ENCODE data around the gene TMEM52. TPM values are rescaled to one million over a fixed set of nuclear protein-coding genes. Genes with fewer than 3 reads are reported as not detected.

Gene TMEM52
- polyA plus RNA-seq, 3 donors = 2.3 TPM; not detected in 2

GRCh38 chr1:1957533-1957961 lies 38.5 kb upstream of the TMEM52 start:
- DNase-seq = no peak
- H3K36me3 ChIP-seq (replicated peaks in 1 of 2; ENCODE audit: control insufficient read depth in 1 of 2, insufficient read depth in 2 of 2, low read length in 2 of 2) = no peaks in the 10 kb centered on the region
- H3K9ac ChIP-seq (ENCODE audit: insufficient read depth, low read length, poor library complexity, severe bottlenecking) = no peak overlapping the region
- no peak overlapping the region for H3K4me2 ChIP-seq (replicated peaks; ENCODE audit: extremely low read depth, low read length, poor library complexity, severe bottlenecking)
- Mint-ChIP-seq H3K9me3 (peaks cover 2 to 8% (median 5%) of the 10 kb centered on the region in 7 donors), H3K36me3 (no peaks in the 10 kb centered on the region), H3K27me3 (ENCODE audit: low read depth in 3 of 3) (peaks cover 11 to 26% (median 19%) of the 10 kb centered on the region in 3 donors), H3K27ac (no peak overlapping the region), H3K4me1 (peaks cover 3% of the 10 kb centered on the region), H3K4me3 (no peak overlapping the region)
- H3K4me3 ChIP-seq (replicated peaks in 1 of 3; ENCODE audit: low read depth in 2 of 3, low read length in 3 of 3) = no peak overlapping the region
- peaks cover 0 to 4% of the 10 kb centered on the region in 2 donors for H3K9me3 ChIP-seq (replicated peaks in 1 of 2; ENCODE audit: control insufficient read depth in 1 of 2, insufficient read depth in 1 of 2, low read length in 2 of 2)
- H3K27me3 ChIP-seq (ENCODE audit: control insufficient read depth in 2 of 2, insufficient read depth in 2 of 2, low read length in 2 of 2) = peaks cover 0 to 3% of the 10 kb centered on the region in 2 donors
- H4K20me1 ChIP-seq (ENCODE audit: insufficient read depth, low read length) = no peaks in the 10 kb centered on the region
- intact Hi-C loops (cut with micrococcal nuclease) = no loop called here
- no peaks in the 10 kb centered on the region for H3K79me2 ChIP-seq (ENCODE audit: insufficient read depth, low read length)
- H2AFZ ChIP-seq (ENCODE audit: insufficient read depth, low read depth, low read length, poor library complexity, severe bottlenecking) = no peak overlapping the region
- TF ChIP-seq, protein P1, sequence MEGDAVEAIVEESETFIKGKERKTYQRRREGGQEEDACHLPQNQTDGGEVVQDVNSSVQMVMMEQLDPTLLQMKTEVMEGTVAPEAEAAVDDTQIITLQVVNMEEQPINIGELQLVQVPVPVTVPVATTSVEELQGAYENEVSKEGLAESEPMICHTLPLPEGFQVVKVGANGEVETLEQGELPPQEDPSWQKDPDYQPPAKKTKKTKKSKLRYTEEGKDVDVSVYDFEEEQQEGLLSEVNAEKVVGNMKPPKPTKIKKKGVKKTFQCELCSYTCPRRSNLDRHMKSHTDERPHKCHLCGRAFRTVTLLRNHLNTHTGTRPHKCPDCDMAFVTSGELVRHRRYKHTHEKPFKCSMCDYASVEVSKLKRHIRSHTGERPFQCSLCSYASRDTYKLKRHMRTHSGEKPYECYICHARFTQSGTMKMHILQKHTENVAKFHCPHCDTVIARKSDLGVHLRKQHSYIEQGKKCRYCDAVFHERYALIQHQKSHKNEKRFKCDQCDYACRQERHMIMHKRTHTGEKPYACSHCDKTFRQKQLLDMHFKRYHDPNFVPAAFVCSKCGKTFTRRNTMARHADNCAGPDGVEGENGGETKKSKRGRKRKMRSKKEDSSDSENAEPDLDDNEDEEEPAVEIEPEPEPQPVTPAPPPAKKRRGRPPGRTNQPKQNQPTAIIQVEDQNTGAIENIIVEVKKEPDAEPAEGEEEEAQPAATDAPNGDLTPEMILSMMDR (IDR thresholded peaks at IDR 0.05) = no peak
- H3K27ac ChIP-seq (ENCODE audit: low read depth in 1 of 2, low read length in 2 of 2) = no peak overlapping the region
- H3K4me1 ChIP-seq (ENCODE audit: control insufficient read depth in 1 of 2, insufficient read depth in 2 of 2, low read length in 2 of 2) = peaks cover 6 to 8% of the 10 kb centered on the region in 2 donors
- WGBS (ENCODE audit: insufficient coverage) = 89% methylated on average over 21 of the region's 22 CpGs

DNA sequence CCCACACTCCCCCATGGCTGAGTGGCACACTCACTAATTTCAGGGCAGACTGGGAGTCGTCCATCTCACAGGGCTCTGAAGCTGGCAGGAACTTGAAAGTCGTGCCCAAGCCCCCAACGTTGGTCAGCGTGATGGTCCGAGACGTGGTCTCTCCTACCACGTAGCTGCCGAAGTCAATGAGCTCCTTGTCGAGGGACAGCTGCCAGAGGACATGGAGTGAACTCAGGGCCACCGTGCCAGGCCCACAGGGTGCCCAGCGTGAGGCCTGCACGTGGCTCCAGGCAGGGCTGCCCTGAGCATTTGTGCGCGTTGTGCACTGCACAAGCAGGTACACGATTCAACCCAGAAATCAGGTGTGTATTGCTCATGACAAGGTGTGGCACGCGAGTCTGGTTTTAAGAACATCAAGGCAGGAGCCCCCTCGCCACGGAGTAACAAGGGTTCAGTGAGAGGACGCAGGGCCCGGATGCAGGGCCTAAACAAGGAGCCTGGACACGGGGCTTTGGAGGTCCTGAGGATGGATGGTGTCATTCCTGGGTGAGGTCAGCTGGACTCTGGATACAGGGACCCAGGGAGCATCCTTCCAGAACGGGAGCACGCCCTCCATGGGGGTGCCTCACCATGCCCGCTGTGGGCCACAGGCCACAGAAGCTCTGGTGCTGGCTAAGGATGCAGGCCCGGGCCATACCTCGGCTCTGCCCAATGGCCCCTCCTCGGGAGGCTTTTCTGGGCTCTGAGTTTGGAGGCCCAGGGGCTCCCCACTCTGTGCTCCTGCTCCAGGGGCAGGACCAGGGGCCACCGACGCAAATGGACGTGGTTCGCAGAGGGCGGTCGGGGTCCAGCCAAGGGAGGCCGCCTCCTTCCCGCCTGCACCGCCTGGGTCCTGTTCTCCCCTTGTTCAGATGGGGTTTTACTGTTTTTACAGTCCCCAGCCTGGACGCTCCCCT lies 37.8 kb upstream of the TMEM52 start:
- peaks cover 0 to 4% of the 10 kb centered on the region in 2 donors for H3K9me3 ChIP-seq (replicated peaks in 1 of 2; ENCODE audit: control insufficient read depth in 1 of 2, insufficient read depth in 1 of 2, low read length in 2 of 2)

More for the DNA sequence above, 37.8 kb upstream of the TMEM52 start:
- Histone ChIP-seq H3K4me2 (replicated peaks; ENCODE audit: extremely low read depth, low read length, poor library complexity, severe bottlenecking) (no peak overlapping the region), H3K4me3 (replicated peaks in 1 of 3; ENCODE audit: low read depth in 2 of 3, low read length in 3 of 3) (no peak overlapping the region), H3K4me1 (ENCODE audit: control insufficient read depth in 1 of 2, insufficient read depth in 2 of 2, low read length in 2 of 2) (peaks cover 6 to 8% of the 10 kb centered on the region in 2 donors), H3K36me3 (replicated peaks in 1 of 2; ENCODE audit: control insufficient read depth in 1 of 2, insufficient read depth in 2 of 2, low read length in 2 of 2) (no peaks in the 10 kb centered on the region), H3K27ac (ENCODE audit: low read depth in 1 of 2, low read length in 2 of 2) (no peak overlapping the region), H4K20me1 (ENCODE audit: insufficient read depth, low read length) (no peaks in the 10 kb centered on the region), H2AFZ (ENCODE audit: insufficient read depth, low read depth, low read length, poor library complexity, severe bottlenecking) (no peak overlapping the region), H3K9ac (ENCODE audit: insufficient read depth, low read length, poor library complexity, severe bottlenecking) (no peak overlapping the region), H3K79me2 (ENCODE audit: insufficient read depth, low read length) (no peaks in the 10 kb centered on the region), H3K27me3 (ENCODE audit: control insufficient read depth in 2 of 2, insufficient read depth in 2 of 2, low read length in 2 of 2) (peaks cover 0 to 3% of the 10 kb centered on the region in 2 donors)
- H3K27ac Mint-ChIP-seq = no peak overlapping the region
- WGBS (ENCODE audit: insufficient coverage) = 92% methylated on average over 38 of the region's 38 CpGs
- DNase-seq = no peak
- H3K9me3 Mint-ChIP-seq = peaks cover 2 to 8% (median 5%) of the 10 kb centered on the region in 7 donors
- peaks cover 11 to 26% (median 16%) of the 10 kb centered on the region in 3 donors for H3K27me3 Mint-ChIP-seq (ENCODE audit: low read depth in 3 of 3)
- intact Hi-C loops (cut with micrococcal nuclease) = no loop called here
- peaks cover 3% of the 10 kb centered on the region for H3K4me1 Mint-ChIP-seq
- TF ChIP-seq, protein P1 (IDR thresholded peaks at IDR 0.05) = no peak
- no peaks in the 10 kb centered on the region for H3K36me3 Mint-ChIP-seq
- no peak overlapping the region for H3K4me3 Mint-ChIP-seq
